IMR-90 (cell line): ENCODE results near the gene RAI1. TPM values are rescaled to one million over a fixed set of nuclear protein-coding genes. Genes with fewer than 3 reads are reported as not detected.

Experiments
- ATAC-seq: fragments of 200-7000 bp; cut with Tn5 transposase; 2 replicates; pipeline ENCODE4 v1.9.1; 2020; ENCODE audit warnings: low read depth, mild to moderate bottlenecking, moderate library complexity
- BruUV-seq: library from RNA; stranded (reverse); fragments of 400-500 nt; replicated peaks from 2 replicates; lab custom pipeline; 2021; lab: Mats Ljungman, UMichigan
- CTCF ChIA-PET: fragments of 300-600 bp; formaldehyde crosslinking; extraction: SDS; loops from one replicate; lab custom pipeline; 2021; ENCODE audit warnings: antibody characterized with exemption; lab: Yijun Ruan, JAX
- POLR2A ChIA-PET: fragments of 300-600 bp; sonication (Branson Sonifier 250); formaldehyde crosslinking; loops from one replicate; lab custom pipeline; 2022; ENCODE audit warnings: antibody characterized with exemption; ENCODE audit not compliant: unreplicated experiment; lab: Charles Lee
- DNase-seq: peaks from one replicate; pipeline ENCODE4 v3.0.0; 2013
- H2AFZ ChIP-seq: replicated peaks from 2 replicates; pipeline ENCODE3; 2013; ENCODE audit warnings: low read length, mild to moderate bottlenecking; ENCODE audit not compliant: poor library complexity
- H2AK5ac ChIP-seq: 2 replicates; pipeline ENCODE4 v1.6.1; 2013; ENCODE audit warnings: low read depth, low read length, inconsistent platforms
- H2AK9ac ChIP-seq: replicated peaks from 2 replicates; pipeline ENCODE3; 2013; ENCODE audit warnings: mild to moderate bottlenecking, low read depth, low read length, moderate library complexity; ENCODE audit not compliant: poor library complexity
- H2BK120ac ChIP-seq: 2 replicates; pipeline ENCODE4 v1.6.1; 2013; ENCODE audit warnings: low read depth, low read length, inconsistent platforms
- H2BK15ac ChIP-seq: 3 replicates; pipeline ENCODE4 v1.6.1; 2013; ENCODE audit warnings: low read depth, low read length, inconsistent platforms
- H2BK20ac ChIP-seq: 2 replicates; pipeline ENCODE4 v1.6.1; 2013; ENCODE audit warnings: low read depth, mild to moderate bottlenecking, inconsistent platforms, low read length, moderate library complexity
- H2BK5ac ChIP-seq: 2 replicates; pipeline ENCODE4 v1.6.1; 2013; ENCODE audit warnings: mild to moderate bottlenecking, low read depth, low read length, inconsistent platforms; ENCODE audit not compliant: poor library complexity, severe bottlenecking
- H3K14ac ChIP-seq: replicated peaks from 2 replicates; pipeline ENCODE4 v1.6.1; 2013; ENCODE audit warnings: low read depth, low read length, inconsistent platforms
- H3K18ac ChIP-seq: 2 replicates; pipeline ENCODE4 v1.6.1; 2013; ENCODE audit warnings: low read depth, low read length, control low read depth
- H3K23ac ChIP-seq: 2 replicates; pipeline ENCODE4 v1.6.1; 2013; ENCODE audit warnings: low read depth, low read length, inconsistent platforms
- H3K27ac ChIP-seq: 2 replicates; pipeline ENCODE4 v1.5.1; 2013; ENCODE audit warnings: mild to moderate bottlenecking, control low read depth, low read length; ENCODE audit not compliant: insufficient read depth
- H3K27me3 ChIP-seq: 2 replicates; pipeline ENCODE4 v1.6.1; 2013; ENCODE audit warnings: low read length; ENCODE audit not compliant: control insufficient read depth, insufficient read depth
- H3K36me3 ChIP-seq: 2 replicates; pipeline ENCODE4 v1.6.1; 2013; ENCODE audit warnings: low read length, mixed read lengths; ENCODE audit not compliant: control insufficient read depth, insufficient read depth
- H3K4ac ChIP-seq: 2 replicates; pipeline ENCODE4 v1.6.1; 2013; ENCODE audit warnings: low read depth, low read length, inconsistent platforms
- H3K4me1 ChIP-seq: 2 replicates; pipeline ENCODE4 v1.6.1; 2013; ENCODE audit warnings: low read length, mixed read lengths; ENCODE audit not compliant: control insufficient read depth, insufficient read depth
- H3K4me2 ChIP-seq: 2 replicates; pipeline ENCODE4 v1.6.1; 2013; ENCODE audit warnings: low read depth, mild to moderate bottlenecking, control low read depth, low read length, moderate library complexity
- H3K4me3 ChIP-seq: 2 replicates; pipeline ENCODE4 v1.5.1; 2013; ENCODE audit warnings: low read depth, mild to moderate bottlenecking, control low read depth, low read length, moderate library complexity; ENCODE audit not compliant: insufficient read depth
- H3K56ac ChIP-seq: 2 replicates; pipeline ENCODE4 v1.6.1; 2013; ENCODE audit warnings: low read length, inconsistent platforms; ENCODE audit not compliant: insufficient read depth; ENCODE audit errors: extremely low read depth
- H3K79me1 ChIP-seq, 2 experiments: 2 replicates each; pipeline ENCODE4 v1.6.1; 2013; ENCODE audit warnings: low read length in 2 of 2, inconsistent platforms in 1 of 2, low read depth in 1 of 2
- H3K9ac ChIP-seq: 2 replicates; pipeline ENCODE4 v1.6.1; 2013; ENCODE audit warnings: low read depth, low read length, control low read depth
- H3K9me1 ChIP-seq: 2 replicates; pipeline ENCODE4 v1.6.1; 2013; ENCODE audit warnings: low read length, inconsistent platforms; ENCODE audit not compliant: insufficient read depth
- H3K9me3 ChIP-seq: 2 replicates; pipeline ENCODE4 v1.6.1; 2013; ENCODE audit warnings: low read length; ENCODE audit not compliant: control insufficient read depth, insufficient read depth
- H4K20me1 ChIP-seq: 2 replicates; pipeline ENCODE4 v1.6.1; 2013; ENCODE audit warnings: low read length, inconsistent platforms; ENCODE audit not compliant: insufficient read depth
- H4K5ac ChIP-seq: 2 replicates; pipeline ENCODE4 v1.6.1; 2013; ENCODE audit warnings: mild to moderate bottlenecking, low read depth, low read length, control low read depth
- H4K8ac ChIP-seq, 2 experiments: 2 replicates each; pipeline ENCODE4 v1.6.1; 2013; ENCODE audit warnings: low read depth in 2 of 2, low read length in 2 of 2, control low read depth in 1 of 2, inconsistent platforms in 1 of 2
- H4K91ac ChIP-seq: 2 replicates; pipeline ENCODE4 v1.6.1; 2013; ENCODE audit warnings: low read depth, low read length, inconsistent platforms; ENCODE audit not compliant: insufficient read depth
- BHLHE40 ChIP-seq: fragments of 150-350 bp; IDR thresholded peaks from 2 replicates; pipeline ENCODE4 v1.6.1; 2016; ENCODE audit warnings: mild to moderate bottlenecking, low read depth, low read length
- CEBPB ChIP-seq: IDR thresholded peaks from 2 replicates; pipeline ENCODE4 v1.6.1; 2012; ENCODE audit warnings: low read depth, low read length, improper control_type of control experiment
- NFE2L2 ChIP-seq: fragments of 150-350 bp; IDR thresholded peaks from 2 replicates; pipeline ENCODE4 v1.6.1; 2016; ENCODE audit warnings: low read depth, mild to moderate bottlenecking, low read length
- POLR2A ChIP-seq: IDR thresholded peaks from 2 replicates; pipeline ENCODE4 v1.6.1; 2012; ENCODE audit warnings: mild to moderate bottlenecking, low read depth, low read length
- RFX5 ChIP-seq: IDR thresholded peaks from 2 replicates; pipeline ENCODE4 v1.8.0; 2012; ENCODE audit warnings: low read depth, mild to moderate bottlenecking, low read length, moderate library complexity
- SMC3 ChIP-seq: fragments of 150-350 bp; IDR thresholded peaks from 2 replicates; pipeline ENCODE4 v1.6.1; 2016; ENCODE audit warnings: low read depth, mild to moderate bottlenecking, antibody characterized with exemption, low read length, moderate library complexity
- WGBS, 2 experiments: methylation state at CpG; one replicate each; pipeline versions ENCODE4 v1.1.5 to v1.1.7; 2013; ENCODE audit warnings: missing lambda C conversion rate in 2 of 2; ENCODE audit not compliant: insufficient read length in 1 of 2; ENCODE audit errors: extremely low coverage in 2 of 2; 5-methylcytosine and 5-hydroxymethylcytosine counted together
- dilution Hi-C: fragments of 300-500 bp; cut with HindIII; formaldehyde crosslinking; loops from one replicate; pipeline ENCODE4 v1.14.3; 2018; ENCODE audit warnings: low sequenced_read_pairs; ENCODE audit not compliant: unreplicated experiment
- in situ Hi-C: fragments of 300-500 bp; cut with MboI; formaldehyde crosslinking; loops from 3 replicates; pipeline ENCODE4 v1.14.3; 2019; ENCODE audit warnings: low sequenced_read_pairs, inconsistent platforms, mixed read lengths
- intact Hi-C: fragments of 100-400 bp; cut with micrococcal nuclease; formaldehyde crosslinking; loops from 2 replicates; pipeline ENCODE4 v1.10.0; 2022
- polyA plus RNA-seq, 3 experiments: library from polyadenylated mRNA; depleted of rRNA; stranded (reverse); fragments of >200 nt; gene quantifications; 2 replicates each; pipeline ENCODE4 v1.2.3, GENCODE V29; 2012; ENCODE audit warnings: low replicate concordance in 1 of 3
- total RNA-seq: library from RNA; depleted of rRNA; stranded (reverse); fragments of >200 nt; gene quantifications from 2 replicates; pipeline ENCODE4 v1.2.3, GENCODE V29; 2012

The RAI1 gene
- total and polyA plus RNA-seq, 2 of the 4 experiments (the other 2 are of a cell fraction), result 1.8 to 10.5 TPM

- intact Hi-C loops (no loop called here), in situ Hi-C loops (no loop called here), dilution Hi-C loops (no loop called here)
- ATAC-seq (no peak), DNase-seq (no peak)
- Histone ChIP-seq H3K4ac (peak overlapping the region; percentile 98), H2AK5ac (peak overlapping the region; percentile 82; the same call in 1 of the 2 replicates), H3K9me3 (no peaks in the 10 kb centered on the region), H4K5ac (no peak overlapping the region), H2BK5ac (no peak overlapping the region), H3K56ac (no peak overlapping the region), H2BK120ac (peak overlapping the region; percentile 82; the same call in 1 of the 2 replicates), H3K9ac (no peak overlapping the region), H2BK20ac (peak overlapping the region; percentile 72; the same call in 1 of the 2 replicates), H4K20me1 (no peaks in the 10 kb centered on the region), H3K4me1 (peaks cover 30% of the 10 kb centered on the region), H3K36me3 (peaks cover 4% of the 10 kb centered on the region; the same call in 1 of the 2 replicates), H3K27me3 (no peaks in the 10 kb centered on the region), H3K23ac (peak overlapping the region; percentile 34; the same call in 1 of the 2 replicates), H4K91ac (peak overlapping the region; percentile 58), H3K9me1 (peaks cover 17% of the 10 kb centered on the region), H2BK15ac (no peak overlapping the region; the same call in 2 of the 3 replicates), H3K18ac (no peak overlapping the region), H3K14ac (0 out of 2 replicates have a peak overlapping the region, but pooled peaks have one; percentile 35), H2AK9ac (peak overlapping the region; percentile 48), H3K79me1 (peaks cover 0 to 27% of the 10 kb centered on the region in 2 experiments; a peak in 2 of 4 replicates), H4K8ac (0 out of 4 replicates have a peak overlapping the region, but pooled peaks of 1 of the 2 experiments have one; percentile 28), H3K27ac (no peak overlapping the region), H3K4me3 (no peak overlapping the region), H3K4me2 (no peak overlapping the region), H2AFZ (peak overlapping the region; percentile 56)
- POLR2A ChIA-PET, result no interaction called here
- WGBS, 2 experiments, result no CpG with 5 or more reads among the region's 1 CpG
- TF ChIP-seq NFE2L2, result no peak
- no peak for TF ChIP-seq BHLHE40
- no peak for TF ChIP-seq SMC3
- no peak for TF ChIP-seq POLR2A
- no peak for TF ChIP-seq CEBPB
- TF ChIP-seq RFX5, result no peak
- CTCF ChIA-PET, result no interaction called here
- BruUV-seq, result no TSS peak
Observed at GRCh38 chr17:17841601-17842025, 160.4 kb downstream of the RAI1 start.
